Measurements from ENCODE around the gene APPL2. TPM values are rescaled to one million over a fixed set of nuclear protein-coding genes. Genes with fewer than 3 reads are reported as not detected.

APPL2 gene, protein sequence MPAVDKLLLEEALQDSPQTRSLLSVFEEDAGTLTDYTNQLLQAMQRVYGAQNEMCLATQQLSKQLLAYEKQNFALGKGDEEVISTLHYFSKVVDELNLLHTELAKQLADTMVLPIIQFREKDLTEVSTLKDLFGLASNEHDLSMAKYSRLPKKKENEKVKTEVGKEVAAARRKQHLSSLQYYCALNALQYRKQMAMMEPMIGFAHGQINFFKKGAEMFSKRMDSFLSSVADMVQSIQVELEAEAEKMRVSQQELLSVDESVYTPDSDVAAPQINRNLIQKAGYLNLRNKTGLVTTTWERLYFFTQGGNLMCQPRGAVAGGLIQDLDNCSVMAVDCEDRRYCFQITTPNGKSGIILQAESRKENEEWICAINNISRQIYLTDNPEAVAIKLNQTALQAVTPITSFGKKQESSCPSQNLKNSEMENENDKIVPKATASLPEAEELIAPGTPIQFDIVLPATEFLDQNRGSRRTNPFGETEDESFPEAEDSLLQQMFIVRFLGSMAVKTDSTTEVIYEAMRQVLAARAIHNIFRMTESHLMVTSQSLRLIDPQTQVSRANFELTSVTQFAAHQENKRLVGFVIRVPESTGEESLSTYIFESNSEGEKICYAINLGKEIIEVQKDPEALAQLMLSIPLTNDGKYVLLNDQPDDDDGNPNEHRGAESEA
- 10 to 100 TPM; 28.6 to 30.6 (median 30.3) TPM for total RNA-seq

DNA sequence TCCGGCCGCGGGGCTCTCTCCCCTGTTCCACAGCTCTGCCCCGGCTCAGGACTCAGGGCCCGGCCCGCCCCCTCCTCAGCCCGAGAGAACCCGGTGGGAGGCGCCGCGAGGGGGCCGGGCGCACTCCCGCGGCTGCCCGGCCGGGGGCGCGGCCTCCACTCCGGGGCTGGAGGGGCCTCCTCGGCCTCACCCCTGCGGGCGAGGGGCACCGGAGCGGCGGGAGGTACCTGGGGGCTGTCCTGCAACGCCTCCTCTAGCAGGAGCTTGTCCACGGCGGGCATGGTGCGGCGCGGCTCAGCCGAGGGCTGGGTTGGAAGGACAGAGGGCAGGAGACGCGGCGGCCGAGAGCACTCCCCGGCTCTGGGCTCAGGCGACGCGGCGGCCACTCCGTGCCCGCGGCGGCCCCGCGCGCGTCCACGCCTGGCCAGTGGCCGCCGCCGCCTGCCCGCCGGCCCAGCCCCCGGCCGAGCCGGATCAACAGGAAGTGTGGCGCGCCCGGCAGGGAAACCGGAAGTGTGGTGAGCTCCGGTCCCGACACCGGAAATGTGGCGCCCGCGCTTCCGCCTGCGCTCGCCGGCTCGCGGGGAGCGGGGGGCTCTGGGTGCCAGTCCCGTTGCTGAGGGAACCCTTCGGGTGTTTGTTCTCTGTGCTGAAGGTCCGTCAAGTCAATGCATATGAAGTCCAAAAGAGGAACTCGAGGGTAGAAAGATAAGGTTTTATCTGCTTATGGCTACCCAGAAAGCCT is at the start of gene APPL2:
APPL2 (minus strand) TSS at position 443 of the 745 bp plus-strand sequence; CDS start at position 281, 162 bp downstream.
- H3K4me3 ChIP-seq (replicated peaks in 1 of 3) = peak within 1 kb of the TSS; percentile 43 to 93 (median 85)
- intact Hi-C loops (cut with DNase I) = no loop called here
- no peaks in the 10 kb centered on the region for H3K9me3 ChIP-seq
- peak within 1 kb of the TSS; percentile 91 to 93 (median 93) for H3K27ac ChIP-seq
- WGBS, 2 donors = 0% methylated on average over 16 to 23 of the region's 80 CpGs
- H3K4me1 ChIP-seq = peaks cover 19 to 24% of the 10 kb centered on the region in 2 donors
- TF ChIP-seq, protein P1, sequence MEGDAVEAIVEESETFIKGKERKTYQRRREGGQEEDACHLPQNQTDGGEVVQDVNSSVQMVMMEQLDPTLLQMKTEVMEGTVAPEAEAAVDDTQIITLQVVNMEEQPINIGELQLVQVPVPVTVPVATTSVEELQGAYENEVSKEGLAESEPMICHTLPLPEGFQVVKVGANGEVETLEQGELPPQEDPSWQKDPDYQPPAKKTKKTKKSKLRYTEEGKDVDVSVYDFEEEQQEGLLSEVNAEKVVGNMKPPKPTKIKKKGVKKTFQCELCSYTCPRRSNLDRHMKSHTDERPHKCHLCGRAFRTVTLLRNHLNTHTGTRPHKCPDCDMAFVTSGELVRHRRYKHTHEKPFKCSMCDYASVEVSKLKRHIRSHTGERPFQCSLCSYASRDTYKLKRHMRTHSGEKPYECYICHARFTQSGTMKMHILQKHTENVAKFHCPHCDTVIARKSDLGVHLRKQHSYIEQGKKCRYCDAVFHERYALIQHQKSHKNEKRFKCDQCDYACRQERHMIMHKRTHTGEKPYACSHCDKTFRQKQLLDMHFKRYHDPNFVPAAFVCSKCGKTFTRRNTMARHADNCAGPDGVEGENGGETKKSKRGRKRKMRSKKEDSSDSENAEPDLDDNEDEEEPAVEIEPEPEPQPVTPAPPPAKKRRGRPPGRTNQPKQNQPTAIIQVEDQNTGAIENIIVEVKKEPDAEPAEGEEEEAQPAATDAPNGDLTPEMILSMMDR (IDR thresholded peaks at IDR 0.05) = peak in 3 of 6 experiments; percentile 36 to 39 (median 36)
- peak; percentile 15 to 92 for TF ChIP-seq POLR2A (IDR thresholded peaks at IDR 0.05)
- H3K27me3 ChIP-seq = no peaks in the 10 kb centered on the region
- H3K36me3 ChIP-seq = no peaks in the 10 kb centered on the region
- DNase-seq = peak; percentile 90 to 94

DNA sequence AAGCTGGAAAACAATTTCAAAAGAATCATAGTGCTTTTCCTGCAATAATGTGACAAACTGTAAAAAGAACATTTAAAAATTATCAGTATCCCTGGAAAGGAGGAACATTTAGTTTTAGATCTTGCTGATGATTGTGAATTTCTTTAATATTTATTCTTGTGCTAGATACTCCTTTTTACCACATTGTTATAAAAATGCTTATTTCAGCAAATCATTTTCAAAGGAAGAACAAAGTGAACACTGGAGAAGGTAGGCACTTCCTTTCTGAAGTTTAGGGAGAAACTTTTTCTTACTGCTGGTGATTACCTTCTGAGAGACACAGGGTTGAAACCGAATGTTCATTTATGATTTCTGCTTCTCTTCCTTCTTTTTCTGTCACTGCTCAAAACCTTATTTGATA is 49.4 kb upstream of the APPL2 start:
- TF ChIP-seq, protein P1 (IDR thresholded peaks at IDR 0.05) = no peak
- no peak for TF ChIP-seq POLR2A (IDR thresholded peaks at IDR 0.05)
- intact Hi-C loops (cut with DNase I) = loop anchor here (10.0 kb wide), 1 partner anchor 89 kb away; no protein-coding TSS in a partner anchor
- WGBS, 2 donors = 83 to 85% methylated on average over 1 of the region's 1 CpG

DNA sequence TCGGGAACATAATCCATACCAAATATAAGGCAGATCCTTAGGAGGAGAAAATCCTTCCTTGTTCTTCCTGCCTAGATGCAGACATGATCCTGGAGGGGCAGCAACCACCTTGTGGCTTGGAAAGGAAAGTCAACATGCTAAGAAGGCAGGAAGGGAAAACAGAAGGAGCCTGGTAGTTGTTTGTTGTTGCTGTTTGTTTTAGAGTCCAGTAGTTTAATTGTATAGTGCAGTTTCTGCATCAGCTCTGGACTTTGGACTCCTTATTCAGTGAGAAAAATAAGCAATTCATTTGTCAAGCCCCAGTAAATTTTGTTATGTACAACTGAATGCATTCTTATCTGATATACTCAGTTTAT is 45.7 kb upstream of the APPL2 start:
- H3K36me3 ChIP-seq = no peaks in the 10 kb centered on the region
- H3K4me3 ChIP-seq (replicated peaks in 1 of 3) = no peak overlapping the region
- H3K4me1 ChIP-seq = no peaks in the 10 kb centered on the region
- 95% methylated on average over 1 of the region's 1 CpG for WGBS, 2 donors
- DNase-seq = no peak
- TF ChIP-seq, protein P1 (IDR thresholded peaks at IDR 0.05) = no peak
- TF ChIP-seq POLR2A (IDR thresholded peaks at IDR 0.05) = no peak
- peaks cover 9% of the 10 kb centered on the region for H3K27me3 ChIP-seq
- intact Hi-C loops (cut with DNase I) = loop anchor here (10.0 kb wide), 1 partner anchor 93 kb away; no protein-coding TSS in a partner anchor
- no peaks in the 10 kb centered on the region for H3K9me3 ChIP-seq
- no peak overlapping the region for H3K27ac ChIP-seq

More for the DNA sequence above, 49.4 kb upstream of the APPL2 start:
- Histone ChIP-seq H3K9me3 (no peaks in the 10 kb centered on the region), H3K27ac (no peak overlapping the region), H3K4me3 (replicated peaks in 1 of 3) (no peak overlapping the region), H3K4me1 (no peaks in the 10 kb centered on the region), H3K36me3 (no peaks in the 10 kb centered on the region), H3K27me3 (peaks cover 9% of the 10 kb centered on the region)
- no peak for DNase-seq

DNA sequence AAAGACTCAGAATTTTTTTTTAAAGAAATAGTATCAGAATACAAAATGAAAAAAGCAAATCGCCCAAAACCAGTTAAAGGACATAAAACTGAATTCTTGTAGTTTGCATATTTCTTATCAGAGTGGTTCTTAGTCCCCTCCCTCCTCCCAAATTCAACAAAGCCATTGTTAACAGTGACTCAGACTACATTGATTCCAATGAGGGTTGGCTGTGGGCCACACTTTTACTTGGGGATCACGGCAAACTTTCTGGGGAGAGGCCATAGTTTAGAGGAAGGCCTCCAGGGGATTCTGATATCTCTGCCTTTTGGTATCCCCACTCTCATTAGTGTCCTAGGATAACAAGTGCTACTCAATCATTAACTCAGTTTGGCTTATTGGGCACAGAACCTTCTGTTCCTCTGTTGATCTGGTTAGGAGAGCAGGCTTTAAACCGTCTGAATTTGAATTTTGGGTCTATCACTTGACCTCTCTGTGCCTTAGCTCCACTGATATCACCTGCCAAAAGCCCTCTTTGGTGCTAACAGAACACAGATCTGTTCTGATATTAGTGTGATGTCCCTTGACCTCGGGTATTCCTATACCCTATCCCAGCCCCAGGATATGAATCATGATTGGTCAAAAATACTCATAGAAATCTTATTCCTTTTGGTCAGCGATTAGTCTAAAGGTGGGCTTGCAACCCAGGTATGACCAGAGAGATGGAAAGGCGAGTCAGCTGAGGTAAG is 45.2 kb upstream of the APPL2 start:
- Histone ChIP-seq H3K27ac (no peak overlapping the region), H3K4me1 (no peaks in the 10 kb centered on the region), H3K4me3 (replicated peaks in 1 of 3) (no peak overlapping the region), H3K9me3 (no peaks in the 10 kb centered on the region), H3K36me3 (no peaks in the 10 kb centered on the region), H3K27me3 (peaks cover 8% of the 10 kb centered on the region)
- intact Hi-C loops (cut with DNase I) = loop anchor here (10.0 kb wide), 1 partner anchor 94 kb away; no protein-coding TSS in a partner anchor
- no peak for DNase-seq
- TF ChIP-seq, protein P1 (IDR thresholded peaks at IDR 0.05) = no peak
- TF ChIP-seq POLR2A (IDR thresholded peaks at IDR 0.05) = no peak
- WGBS, 2 donors = 72 to 78% methylated on average over 6 of the region's 6 CpGs

Data from thyroid gland (tissue), 4 donors.